Type B pancreatic cell (in vitro differentiated cells): ENCODE data around the gene C17orf78. TPM values are rescaled to one million over a fixed set of nuclear protein-coding genes. Genes with fewer than 3 reads are reported as not detected.
"Not testable (repeated sequence)": the region's sequence is repeated elsewhere in the genome, so short reads cannot be mapped to it uniquely, and the experiment has no call there.

Experiments used
- DNase-seq: peaks from one replicate; pipeline ENCODE4 v3.0.0; 2021; ENCODE audit warnings: mixed read lengths; ENCODE audit not compliant: unreplicated experiment; ENCODE audit errors: extremely low spot score
- H3K27ac Mint-ChIP-seq: 2 replicates; pipeline ENCODE4 v1.8.0; 2021; ENCODE audit warnings: mild to moderate bottlenecking, mixed read lengths
- H3K27me3 Mint-ChIP-seq: 2 replicates; pipeline ENCODE4 v1.8.0; 2021; ENCODE audit warnings: mixed read lengths
- H3K36me3 Mint-ChIP-seq: 2 replicates; pipeline ENCODE4 v1.8.0; 2021; ENCODE audit warnings: mixed read lengths
- H3K4me1 Mint-ChIP-seq: one replicate; pipeline ENCODE4 v1.8.0; 2021; ENCODE audit warnings: mixed read lengths; ENCODE audit not compliant: unreplicated experiment
- H3K4me3 Mint-ChIP-seq: 2 replicates; pipeline ENCODE4 v1.8.0; 2021; ENCODE audit warnings: mild to moderate bottlenecking, mixed read lengths
- H3K9me3 Mint-ChIP-seq: 2 replicates; pipeline ENCODE4 v1.8.0; 2021; ENCODE audit warnings: mixed read lengths
- CTCF ChIP-seq: fragments of 200-600 bp; sonication (generic); conservative IDR thresholded peaks from 2 replicates; pipeline ENCODE4 v1.5.0; 2021; ENCODE audit warnings: antibody characterized with exemption, mild to moderate bottlenecking
- total RNA-seq: library from RNA; stranded (reverse); gene quantifications from 2 replicates; pipeline ENCODE4 v1.2.1, GENCODE V29; 2021; ENCODE audit warnings: low replicate concordance

The C17orf78 gene
- total RNA-seq, 1 donor from 2014 or later, result not detected

GRCh38 chr17:37429039-37429438, 53.3 kb downstream of the C17orf78 start:
- DNase-seq, result no peak
- H3K27me3 Mint-ChIP-seq, result no peaks in the 10 kb centered on the region
- peaks cover 15% of the 10 kb centered on the region for H3K36me3 Mint-ChIP-seq
- no peaks in the 10 kb centered on the region for H3K4me1 Mint-ChIP-seq
- H3K4me3 Mint-ChIP-seq, result no peak overlapping the region
- TF ChIP-seq CTCF, result no peak
- H3K9me3 Mint-ChIP-seq, result no peaks in the 10 kb centered on the region
- H3K27ac Mint-ChIP-seq, result no peak overlapping the region

- Mint-ChIP-seq H3K27ac (no peak overlapping the region), H3K36me3 (peaks cover 20% of the 10 kb centered on the region), H3K4me1 (no peaks in the 10 kb centered on the region), H3K4me3 (no peak overlapping the region), H3K9me3 (no peaks in the 10 kb centered on the region), H3K27me3 (no peaks in the 10 kb centered on the region)
- TF ChIP-seq CTCF, result no peak
- DNase-seq, result no peak
Measured at GRCh38 chr17:37429453-37429852, 53.7 kb downstream of the C17orf78 start.

GRCh38 chr17:37430051-37430627, 54.4 kb downstream of the C17orf78 start:
- Mint-ChIP-seq H3K4me1 (no peaks in the 10 kb centered on the region), H3K27me3 (no peaks in the 10 kb centered on the region), H3K36me3 (peaks cover 18% of the 10 kb centered on the region), H3K9me3 (no peaks in the 10 kb centered on the region), H3K4me3 (no peak overlapping the region), H3K27ac (peak overlapping the region; percentile 56)
- no peak for DNase-seq
- TF ChIP-seq CTCF, result no peak

DNA sequence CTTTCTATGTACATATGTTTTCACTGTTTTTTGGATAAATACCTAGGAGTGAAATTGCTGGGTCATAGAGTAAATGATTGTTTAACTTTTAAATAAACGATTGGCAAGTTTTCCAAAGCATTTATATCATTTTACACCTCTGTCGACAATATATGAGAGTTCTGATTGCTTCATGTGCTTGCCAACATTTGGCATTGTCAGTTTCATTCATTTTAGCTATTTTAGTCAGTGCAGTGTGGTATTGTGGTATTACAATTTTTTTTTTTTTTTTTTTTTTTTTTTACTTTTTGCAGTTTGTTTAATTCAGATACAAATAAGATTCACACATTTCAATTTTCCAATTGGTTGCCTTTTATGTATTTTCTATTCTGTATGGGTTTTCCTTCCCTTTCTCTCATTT, 56.9 kb downstream of the C17orf78 start:
- Mint-ChIP-seq H3K36me3 (peaks cover 16% of the 10 kb centered on the region), H3K4me1 (no peaks in the 10 kb centered on the region), H3K4me3 (no peak overlapping the region), H3K27me3 (no peaks in the 10 kb centered on the region), H3K27ac (no peak overlapping the region), H3K9me3 (no peaks in the 10 kb centered on the region)
- TF ChIP-seq CTCF, result no peak
- DNase-seq, result no peak

GRCh38 chr17:37438141-37438540, 62.4 kb downstream of the C17orf78 start:
- Mint-ChIP-seq H3K27me3 (no peaks in the 10 kb centered on the region), H3K36me3 (peaks cover 28% of the 10 kb centered on the region), H3K27ac (no peak overlapping the region), H3K4me3 (no peak overlapping the region), H3K4me1 (no peaks in the 10 kb centered on the region), H3K9me3 (no peaks in the 10 kb centered on the region)
- DNase-seq, result no peak
- no peak for TF ChIP-seq CTCF

- Mint-ChIP-seq H3K27ac (no peak overlapping the region), H3K36me3 (peaks cover 29% of the 10 kb centered on the region), H3K4me3 (no peak overlapping the region), H3K27me3 (no peaks in the 10 kb centered on the region), H3K9me3 (no peaks in the 10 kb centered on the region), H3K4me1 (no peaks in the 10 kb centered on the region)
- no peak for TF ChIP-seq CTCF
- no peak for DNase-seq
Measured at GRCh38 chr17:37440424-37440823, 64.6 kb downstream of the C17orf78 start.

- H3K27ac Mint-ChIP-seq, DNase-seq, H3K27me3 Mint-ChIP-seq, H3K4me1 Mint-ChIP-seq, H3K4me3 Mint-ChIP-seq, H3K9me3 Mint-ChIP-seq: not testable (repeated sequence)
- H3K36me3 Mint-ChIP-seq, result peaks cover 29% of the 10 kb centered on the region
Measured at GRCh38 chr17:37441369-37442014, 65.7 kb downstream of the C17orf78 start.
